Epithelial cell of proximal tubule (primary cell): Measurements from ENCODE around the gene NEK10. TPM values are rescaled to one million over a fixed set of nuclear protein-coding genes. Genes with fewer than 3 reads are reported as not detected.
"Not testable (repeated sequence)": the region's sequence is repeated elsewhere in the genome, so short reads cannot be mapped to it uniquely, and the experiment has no call there.

Experiments used
- DNase-seq: peaks from one replicate; pipeline ENCODE4 v3.0.0-alpha.2; 2011; ENCODE audit warnings: low read depth
- H3K4me3 ChIP-seq: 2 replicates; pipeline ENCODE4 v1.5.1; 2011; ENCODE audit warnings: low read depth, mild to moderate bottlenecking, low read length
- CTCF ChIP-seq: conservative IDR thresholded peaks from 2 replicates; pipeline ENCODE4 v1.5.1; 2012; ENCODE audit warnings: low read depth, mild to moderate bottlenecking, low read length
- total RNA-seq: library from RNA; depleted of rRNA; stranded (reverse); fragments of >200 nt; gene quantifications from 2 replicates; pipeline ENCODE4 v1.2.3, GENCODE V29; 2015

NEK10 gene
- 0.06 and 0.07 TPM in 2 replicates for total RNA-seq

DNA sequence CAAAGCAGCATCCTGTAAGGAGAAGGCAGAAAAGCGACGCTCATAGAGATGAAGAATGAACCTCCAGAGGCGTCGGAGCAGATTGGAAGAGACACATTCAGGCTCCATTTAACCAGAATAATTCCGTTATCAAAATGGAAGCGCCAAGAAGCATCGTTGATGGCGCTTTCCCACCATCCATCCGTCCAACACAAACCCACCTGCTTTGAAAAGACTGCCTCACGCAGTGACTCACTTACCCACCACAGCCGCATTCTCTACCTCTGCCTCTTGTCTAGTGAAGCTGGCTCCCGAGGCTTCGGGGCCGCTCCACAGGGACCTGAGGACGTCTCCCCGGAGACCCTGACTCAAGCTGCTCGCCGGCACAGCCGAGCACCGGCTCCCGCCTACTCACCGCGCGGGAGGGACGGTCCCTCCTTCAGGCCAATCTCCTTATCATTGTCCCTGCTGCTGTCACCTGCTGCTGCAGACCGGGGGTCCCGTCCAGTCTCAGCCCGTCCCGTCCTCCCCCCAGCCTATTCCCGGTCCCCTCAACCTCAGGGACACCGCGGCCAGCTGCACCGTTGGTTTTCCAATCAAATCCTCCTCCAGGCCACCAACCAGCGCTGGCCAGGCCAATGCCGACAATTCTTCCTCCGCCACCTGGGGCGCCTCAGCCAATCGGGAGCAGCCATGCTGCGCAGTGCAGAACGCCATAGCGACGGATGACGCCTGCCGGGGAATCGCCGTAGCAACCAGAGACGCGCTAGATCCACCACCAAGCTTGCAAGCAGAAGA lies at the start of gene NEK10:
TSS of gene NEK10 (minus strand) at position 553 of the 777 bp plus-strand sequence. CDS start 16,501 bp downstream, outside the sequence.
- peak within 1 kb of the TSS; percentile 66 for H3K4me3 ChIP-seq
- TF ChIP-seq CTCF: no peak

DNA sequence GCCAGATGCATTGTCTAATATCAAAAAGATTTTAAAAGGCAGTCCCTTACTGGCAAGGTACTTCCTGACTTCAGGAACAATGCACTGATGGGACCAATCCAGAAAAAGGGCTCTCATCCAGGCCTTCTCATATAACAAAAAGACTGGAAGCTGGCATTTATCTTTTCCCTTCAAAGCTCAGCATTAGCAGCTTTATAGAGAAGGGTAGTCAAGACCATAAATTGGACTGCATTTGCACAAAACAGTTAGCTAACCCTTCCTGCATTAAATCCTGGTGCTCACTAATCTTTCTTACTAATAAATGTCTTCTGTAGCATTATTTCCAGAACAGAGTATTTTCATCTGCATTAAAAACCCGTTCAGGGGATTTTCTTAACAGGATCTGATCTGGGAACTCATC lies 46.0 kb upstream of the NEK10 start:
- no peak for TF ChIP-seq CTCF
- no peak for DNase-seq
- no peak overlapping the region for H3K4me3 ChIP-seq

More for the DNA sequence above, at the start of gene NEK10:
- DNase-seq: peak; percentile 39

GRCh38 chr3:27392950-27393679 lies 23.9 kb upstream of the NEK10 start:
- DNase-seq: no peak
- H3K4me3 ChIP-seq: no peak overlapping the region
- no peak for TF ChIP-seq CTCF

DNA sequence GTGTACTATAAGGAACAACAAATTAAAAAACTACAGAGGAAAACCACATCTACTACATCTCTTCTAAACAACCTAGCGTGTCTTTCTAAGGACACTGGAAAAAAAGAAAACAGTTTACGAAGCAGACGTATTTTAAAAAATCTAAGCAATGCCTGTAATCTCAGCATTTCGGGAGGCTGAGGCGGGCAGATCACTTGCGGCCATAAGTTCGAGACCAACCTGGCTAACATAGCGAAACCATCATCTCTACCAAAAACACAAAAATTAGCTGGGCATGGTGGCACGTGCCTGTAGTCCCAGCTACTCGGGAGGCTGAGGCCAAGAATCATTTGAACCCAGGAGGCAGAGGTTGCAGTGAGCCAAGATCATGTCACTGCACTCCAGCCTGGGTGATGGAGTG lies 23.2 kb upstream of the NEK10 start:
- H3K4me3 ChIP-seq, DNase-seq: not testable (repeated sequence)

DNA sequence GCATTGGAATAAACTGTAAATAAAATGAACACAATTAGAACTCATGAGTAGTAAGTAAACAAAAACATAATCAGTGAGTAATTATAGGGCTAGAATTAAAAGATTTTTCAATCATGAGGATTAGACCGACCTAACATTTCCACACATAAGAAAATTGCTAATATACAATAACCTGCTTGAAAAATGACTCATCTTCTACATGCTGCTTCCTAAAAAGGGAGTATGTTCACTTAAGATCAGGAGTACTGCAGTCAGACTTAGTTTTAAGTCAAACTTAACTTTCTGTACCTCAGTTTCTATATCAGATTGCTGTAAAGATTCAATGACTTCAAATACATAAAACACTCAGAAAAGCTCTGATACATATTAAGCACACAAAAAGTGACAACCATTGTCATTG lies 22.6 kb upstream of the NEK10 start:
- no peak for DNase-seq
- no peak for TF ChIP-seq CTCF
- H3K4me3 ChIP-seq: no peak overlapping the region

- DNase-seq: no peak
- no peak for TF ChIP-seq CTCF
- H3K4me3 ChIP-seq: no peak overlapping the region
Measured at GRCh38 chr3:27387625-27388024, 18.4 kb upstream of the NEK10 start.

DNA sequence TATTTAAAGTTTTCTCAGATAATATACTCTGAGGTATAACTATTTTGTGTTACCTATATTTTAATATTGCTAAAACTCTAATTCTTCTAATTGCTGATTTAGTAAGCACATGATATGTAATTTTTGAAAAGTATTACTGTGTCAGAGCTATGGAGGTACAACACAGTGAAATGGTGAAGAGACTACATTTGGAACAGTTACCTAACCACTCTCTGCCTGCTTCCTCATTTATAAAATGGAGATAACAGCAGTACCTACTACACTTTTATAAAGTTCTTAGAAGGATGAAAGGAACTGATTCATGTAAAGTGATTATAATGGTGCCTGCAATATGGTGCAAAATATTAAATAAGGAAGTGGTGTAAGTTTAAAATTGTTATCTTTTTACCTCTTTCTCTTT lies 16.3 kb upstream of the NEK10 start:
- DNase-seq: no peak
- no peak overlapping the region for H3K4me3 ChIP-seq
- no peak for TF ChIP-seq CTCF
